ENCODE measurements around the gene HSF2BP.
"Not testable (repeated sequence)": the region's sequence is repeated elsewhere in the genome, so short reads cannot be mapped to it uniquely, and the experiment has no call there.

Gene HSF2BP

DNA sequence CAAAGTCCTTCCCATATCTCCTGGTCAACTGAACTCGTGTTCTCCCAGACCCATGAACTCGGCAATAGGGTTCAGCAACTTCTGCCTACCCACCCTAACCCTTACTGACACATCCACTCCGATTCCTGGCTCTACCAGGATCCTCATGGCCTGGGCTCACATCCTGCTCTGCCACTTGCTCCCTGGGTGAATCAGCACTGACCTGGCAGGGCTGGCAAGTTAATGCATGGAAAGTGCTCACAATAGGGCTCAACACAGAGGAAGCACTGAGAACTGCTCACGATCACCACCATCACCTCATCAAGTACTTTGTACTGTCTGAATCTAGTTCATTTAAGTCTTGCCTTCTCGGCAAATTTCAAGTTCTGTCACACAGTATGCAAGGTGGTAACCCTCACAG, 96.8 kb downstream of the HSF2BP start:
- not testable (repeated sequence) for H3K4me1 Mint-ChIP-seq; H3K9me3 Mint-ChIP-seq; ATAC-seq (replicated peaks; ENCODE audit: extremely low read depth, poor library complexity, severe bottlenecking); H3K27me3 Mint-ChIP-seq; H3K4me3 Mint-ChIP-seq; H3K27ac Mint-ChIP-seq (ENCODE audit: low read depth); DNase-seq (ENCODE audit: low spot score in 2 of 2); H3K36me3 Mint-ChIP-seq (ENCODE audit: insufficient read depth)

DNA sequence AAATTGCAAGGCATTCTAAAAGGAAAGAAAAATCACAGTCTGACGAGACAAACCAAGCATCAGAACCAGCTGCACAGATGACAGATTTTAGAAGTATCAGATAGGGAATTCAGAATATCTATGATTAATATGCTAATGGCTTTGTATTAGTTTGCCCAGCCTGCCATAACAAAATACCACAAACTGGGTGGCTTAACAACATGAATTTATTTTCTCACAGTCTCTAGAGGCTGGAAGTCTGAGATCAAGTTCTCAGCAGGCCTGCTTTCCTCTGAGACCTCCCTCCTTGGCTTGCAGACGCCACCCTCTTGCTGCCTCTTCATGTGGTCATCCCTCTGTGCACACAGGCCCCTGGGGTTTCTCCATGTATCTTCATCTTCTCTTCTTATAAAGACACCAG, 118.7 kb downstream of the HSF2BP start:
- DNase-seq (ENCODE audit: low spot score in 2 of 2); H3K27ac Mint-ChIP-seq (ENCODE audit: low read depth); ATAC-seq (replicated peaks; ENCODE audit: extremely low read depth, poor library complexity, severe bottlenecking); H3K36me3 Mint-ChIP-seq (ENCODE audit: insufficient read depth); H3K4me3 Mint-ChIP-seq; H3K27me3 Mint-ChIP-seq; H3K9me3 Mint-ChIP-seq; H3K4me1 Mint-ChIP-seq: not testable (repeated sequence)

DNA sequence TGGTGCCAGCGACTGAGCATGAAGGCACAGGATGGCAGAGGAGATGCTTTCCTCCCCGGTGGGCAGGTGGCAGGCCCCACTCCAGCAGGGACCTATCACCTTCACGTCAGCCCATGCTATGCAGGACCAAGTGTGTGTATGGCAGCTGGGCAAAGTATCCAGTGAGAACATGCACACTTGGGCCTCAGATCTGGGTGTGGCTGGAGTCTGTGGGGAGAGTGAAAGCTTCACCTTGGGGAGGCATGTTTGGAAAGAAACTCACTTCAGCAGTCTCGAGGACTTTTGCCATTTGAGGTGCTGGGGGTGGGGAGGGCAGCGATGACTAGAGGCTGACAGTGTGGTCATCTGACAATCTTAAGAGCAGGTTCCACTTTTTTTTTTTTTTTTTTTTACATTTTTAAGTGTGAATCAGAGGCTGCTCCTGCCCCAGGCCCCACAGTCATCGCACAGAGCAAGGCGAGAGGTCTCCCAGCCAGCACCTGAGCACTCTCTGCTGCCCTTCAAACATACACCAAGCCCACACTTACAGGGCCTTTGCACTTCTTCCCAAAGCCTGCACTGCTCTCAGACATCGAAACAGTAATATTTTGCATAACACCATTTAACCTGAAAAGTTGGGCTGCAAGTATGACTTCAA, 136.7 kb downstream of the HSF2BP start:
- H3K27me3 Mint-ChIP-seq; H3K27ac Mint-ChIP-seq (ENCODE audit: low read depth); ATAC-seq (replicated peaks; ENCODE audit: extremely low read depth, poor library complexity, severe bottlenecking); DNase-seq (ENCODE audit: low spot score in 2 of 2); H3K4me1 Mint-ChIP-seq; H3K9me3 Mint-ChIP-seq; H3K36me3 Mint-ChIP-seq (ENCODE audit: insufficient read depth); H3K4me3 Mint-ChIP-seq: not testable (repeated sequence)

DNA sequence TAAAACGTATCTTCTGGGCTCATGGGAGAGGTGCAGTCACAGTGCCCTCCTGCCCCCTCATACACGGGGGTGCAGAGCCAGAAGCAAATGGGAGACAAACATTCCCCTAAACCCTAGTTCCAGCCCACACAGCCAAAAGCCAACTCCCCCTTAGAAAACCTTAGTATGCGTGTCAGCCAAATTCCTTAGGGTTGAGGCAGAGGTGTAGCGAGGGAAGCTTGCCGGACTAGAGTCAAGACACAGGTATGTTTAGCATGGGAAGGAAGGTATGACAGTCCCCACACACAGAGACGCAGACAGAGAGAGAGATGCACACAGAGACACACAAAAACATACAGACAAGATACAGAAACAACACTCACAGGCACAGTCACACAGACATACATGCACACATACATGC, 141.6 kb downstream of the HSF2BP start:
- not testable (repeated sequence) for H3K4me1 Mint-ChIP-seq; ATAC-seq (replicated peaks; ENCODE audit: extremely low read depth, poor library complexity, severe bottlenecking); H3K4me3 Mint-ChIP-seq; H3K36me3 Mint-ChIP-seq (ENCODE audit: insufficient read depth); DNase-seq (ENCODE audit: low spot score in 2 of 2); H3K27me3 Mint-ChIP-seq; H3K9me3 Mint-ChIP-seq; H3K27ac Mint-ChIP-seq (ENCODE audit: low read depth)

DNA sequence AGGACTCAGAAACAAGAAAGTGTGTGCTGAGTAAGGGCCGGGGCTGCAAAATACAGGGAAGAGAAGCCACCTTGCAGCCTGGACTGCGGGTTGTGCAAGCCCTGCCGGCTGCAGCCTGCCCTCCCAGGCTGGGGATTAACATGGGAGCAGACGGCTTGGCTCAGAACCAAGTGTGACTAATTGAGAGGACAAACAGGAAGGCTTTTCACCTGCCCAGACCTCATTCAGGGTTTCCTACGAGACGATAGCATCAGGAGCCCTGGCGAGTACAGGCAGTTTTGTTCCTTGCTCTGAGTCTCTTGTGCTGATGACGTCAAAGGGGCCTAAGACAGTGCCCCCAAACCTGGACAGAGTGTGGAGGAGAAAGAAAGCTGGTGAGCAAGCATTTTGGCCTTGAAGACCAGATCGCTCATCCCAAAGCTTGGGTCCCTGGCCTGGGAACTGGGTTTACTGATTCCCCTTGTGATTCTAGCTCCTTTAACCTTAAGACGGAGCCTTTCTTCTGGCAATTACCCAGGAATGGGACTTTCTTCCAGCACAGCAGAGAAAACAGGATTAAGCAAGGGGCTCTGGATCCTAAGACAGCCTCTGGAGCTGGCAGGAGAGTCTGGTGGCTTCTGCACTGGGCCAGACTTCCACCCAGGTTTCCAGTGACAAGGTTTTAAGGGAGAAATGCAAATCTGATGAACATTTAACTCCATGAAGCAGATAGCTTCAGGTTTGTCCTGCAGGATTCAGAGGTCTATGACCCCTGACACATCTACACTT, 142.2 kb downstream of the HSF2BP start:
- not testable (repeated sequence) for H3K9me3 Mint-ChIP-seq; H3K4me1 Mint-ChIP-seq; H3K36me3 Mint-ChIP-seq (ENCODE audit: insufficient read depth); H3K4me3 Mint-ChIP-seq; H3K27ac Mint-ChIP-seq (ENCODE audit: low read depth); DNase-seq (ENCODE audit: low spot score in 2 of 2); ATAC-seq (replicated peaks; ENCODE audit: extremely low read depth, poor library complexity, severe bottlenecking); H3K27me3 Mint-ChIP-seq

DNA sequence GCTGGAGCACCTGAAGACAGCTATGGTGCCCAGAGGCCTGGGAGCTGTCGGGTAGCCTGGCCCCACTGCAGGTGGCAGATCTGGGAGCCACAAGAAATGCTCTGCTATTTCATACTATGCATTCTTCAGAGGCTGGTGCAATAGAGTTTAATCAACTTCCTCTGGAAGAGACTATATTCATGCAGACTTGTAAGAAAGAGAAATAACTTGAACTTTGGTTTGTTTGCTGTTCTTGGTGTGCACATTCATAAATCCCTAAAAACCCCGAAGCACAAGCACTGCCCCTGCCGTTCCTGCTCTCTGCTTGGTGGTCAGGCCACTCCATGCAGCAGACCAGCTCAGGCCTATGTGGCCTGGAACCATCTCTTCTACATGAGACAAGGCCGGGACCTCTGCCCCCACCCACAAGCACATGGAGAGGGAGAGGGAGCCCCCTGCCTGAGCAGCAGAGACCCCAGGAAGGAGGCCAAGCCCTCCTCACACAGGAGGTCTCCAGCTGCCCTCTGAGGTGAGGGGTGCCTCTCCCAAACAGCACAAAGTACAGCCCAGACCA, 142.9 kb downstream of the HSF2BP start:
- DNase-seq (ENCODE audit: low spot score in 2 of 2); H3K36me3 Mint-ChIP-seq (ENCODE audit: insufficient read depth); H3K4me1 Mint-ChIP-seq; H3K27me3 Mint-ChIP-seq; H3K27ac Mint-ChIP-seq (ENCODE audit: low read depth); H3K4me3 Mint-ChIP-seq; ATAC-seq (replicated peaks; ENCODE audit: extremely low read depth, poor library complexity, severe bottlenecking); H3K9me3 Mint-ChIP-seq: not testable (repeated sequence)

DNA sequence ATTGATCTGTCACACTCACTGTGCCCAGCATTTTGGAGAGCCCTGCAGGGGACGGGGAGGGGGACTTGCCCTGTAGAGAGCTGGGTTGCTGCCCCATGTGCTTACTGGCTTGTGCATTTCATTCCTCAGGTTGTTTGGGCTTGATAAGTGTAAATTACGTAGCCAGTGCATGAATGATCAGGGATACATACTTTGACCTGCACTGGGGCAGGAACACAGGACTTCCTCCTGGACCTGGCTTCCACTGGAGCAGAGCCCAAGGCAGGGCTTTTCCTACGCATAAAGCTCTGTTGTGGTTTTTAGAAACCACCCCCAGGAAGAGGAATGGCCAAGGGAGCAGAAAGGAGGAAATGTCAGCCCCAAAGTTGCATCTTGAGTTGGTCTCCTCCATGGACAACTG, 144.5 kb downstream of the HSF2BP start:
- DNase-seq (ENCODE audit: low spot score in 2 of 2); H3K4me1 Mint-ChIP-seq; H3K36me3 Mint-ChIP-seq (ENCODE audit: insufficient read depth); H3K9me3 Mint-ChIP-seq; H3K4me3 Mint-ChIP-seq; H3K27ac Mint-ChIP-seq (ENCODE audit: low read depth); ATAC-seq (replicated peaks; ENCODE audit: extremely low read depth, poor library complexity, severe bottlenecking); H3K27me3 Mint-ChIP-seq: not testable (repeated sequence)

DNA sequence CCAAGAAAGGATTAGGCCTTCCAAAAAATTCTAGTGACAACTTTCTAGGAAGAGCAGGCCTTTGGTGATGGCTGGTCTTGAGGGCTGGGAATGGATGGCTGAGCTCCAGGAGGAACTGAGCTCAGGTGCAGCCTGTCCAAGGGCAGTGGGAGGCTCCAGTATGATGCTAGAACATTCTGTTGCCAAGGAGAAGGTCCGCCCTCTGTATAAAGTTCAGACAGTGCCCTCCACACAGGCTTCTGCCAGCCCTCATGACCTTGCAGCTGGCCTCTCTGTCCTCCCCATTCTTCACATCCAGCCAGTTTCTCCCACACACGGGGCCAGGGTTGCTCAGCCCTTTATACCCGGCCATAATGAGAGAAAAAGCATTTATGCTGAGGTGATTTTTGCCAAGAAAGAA, 146.3 kb downstream of the HSF2BP start:
- not testable (repeated sequence) for H3K27ac Mint-ChIP-seq (ENCODE audit: low read depth); H3K4me1 Mint-ChIP-seq; H3K27me3 Mint-ChIP-seq; H3K36me3 Mint-ChIP-seq (ENCODE audit: insufficient read depth); DNase-seq (ENCODE audit: low spot score in 2 of 2); ATAC-seq (replicated peaks; ENCODE audit: extremely low read depth, poor library complexity, severe bottlenecking); H3K9me3 Mint-ChIP-seq; H3K4me3 Mint-ChIP-seq

DNA sequence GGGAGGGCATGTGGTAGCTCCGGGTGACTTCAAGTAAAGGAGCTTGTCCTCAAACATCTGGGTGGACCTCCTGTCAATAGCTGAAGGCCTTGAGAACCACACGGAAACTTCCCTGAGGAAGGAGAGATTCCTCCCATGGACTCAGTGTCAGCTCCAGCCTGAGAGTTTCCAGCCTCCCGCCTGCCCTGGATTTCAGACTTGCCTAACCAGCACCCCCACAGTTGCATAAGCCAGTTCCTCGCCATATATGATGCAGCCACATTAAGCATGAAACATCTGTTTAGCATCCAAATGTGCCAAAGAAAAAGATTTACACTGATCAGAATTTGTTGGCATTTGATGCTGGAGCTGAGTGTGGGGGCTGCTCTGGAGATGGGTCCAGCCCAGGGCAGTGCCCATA, 148.1 kb downstream of the HSF2BP start:
- not testable (repeated sequence) for H3K4me1 Mint-ChIP-seq; ATAC-seq (replicated peaks; ENCODE audit: extremely low read depth, poor library complexity, severe bottlenecking); H3K4me3 Mint-ChIP-seq; H3K27me3 Mint-ChIP-seq; H3K36me3 Mint-ChIP-seq (ENCODE audit: insufficient read depth); DNase-seq (ENCODE audit: low spot score in 2 of 2); H3K9me3 Mint-ChIP-seq; H3K27ac Mint-ChIP-seq (ENCODE audit: low read depth)

DNA sequence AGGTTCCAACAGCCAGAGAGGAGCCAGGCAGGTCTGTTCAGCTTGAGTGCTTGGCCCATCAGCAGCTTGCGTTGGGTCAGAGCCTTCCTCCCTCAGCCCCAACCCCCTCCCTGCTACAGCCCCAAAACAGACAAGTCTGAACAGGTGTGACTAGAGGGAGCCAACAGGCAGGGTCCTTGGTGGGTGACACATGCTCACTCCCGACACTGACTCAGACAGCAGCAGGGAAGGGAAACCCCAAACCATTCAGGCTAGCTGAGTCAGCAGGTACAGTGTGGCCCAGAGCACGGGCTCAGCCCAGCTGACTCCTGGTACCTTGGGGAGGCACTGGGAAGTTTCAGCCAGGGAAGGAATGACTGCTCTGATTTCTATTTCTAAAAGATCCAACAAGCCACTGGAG, 148.6 kb downstream of the HSF2BP start:
- not testable (repeated sequence) for H3K4me1 Mint-ChIP-seq; H3K36me3 Mint-ChIP-seq (ENCODE audit: insufficient read depth); H3K27me3 Mint-ChIP-seq; ATAC-seq (replicated peaks; ENCODE audit: extremely low read depth, poor library complexity, severe bottlenecking); DNase-seq (ENCODE audit: low spot score in 2 of 2); H3K4me3 Mint-ChIP-seq; H3K27ac Mint-ChIP-seq (ENCODE audit: low read depth); H3K9me3 Mint-ChIP-seq

DNA sequence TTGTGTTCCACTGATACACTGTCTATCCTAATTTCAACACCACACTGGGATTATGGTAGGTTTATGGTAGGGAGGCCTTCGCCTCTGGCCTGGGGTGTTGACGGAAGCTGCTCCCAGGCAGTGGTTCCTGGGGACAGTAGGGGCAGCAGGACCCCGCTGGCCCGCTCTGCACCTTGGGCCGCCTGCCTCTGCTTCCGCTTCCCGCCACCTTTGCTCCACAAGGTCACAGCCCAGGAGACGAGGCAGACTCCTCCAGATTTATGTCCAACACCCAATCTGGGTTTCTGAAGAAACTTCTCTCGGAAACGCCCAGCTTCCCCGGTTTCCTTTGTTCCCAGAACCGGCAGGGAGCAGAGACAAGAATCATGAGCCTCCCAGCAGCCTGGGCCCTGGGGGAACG, 155.4 kb downstream of the HSF2BP start:
- H3K27me3 Mint-ChIP-seq; H3K27ac Mint-ChIP-seq (ENCODE audit: low read depth); H3K4me3 Mint-ChIP-seq; H3K4me1 Mint-ChIP-seq; DNase-seq (ENCODE audit: low spot score in 2 of 2); H3K9me3 Mint-ChIP-seq; ATAC-seq (replicated peaks; ENCODE audit: extremely low read depth, poor library complexity, severe bottlenecking); H3K36me3 Mint-ChIP-seq (ENCODE audit: insufficient read depth): not testable (repeated sequence)

DNA sequence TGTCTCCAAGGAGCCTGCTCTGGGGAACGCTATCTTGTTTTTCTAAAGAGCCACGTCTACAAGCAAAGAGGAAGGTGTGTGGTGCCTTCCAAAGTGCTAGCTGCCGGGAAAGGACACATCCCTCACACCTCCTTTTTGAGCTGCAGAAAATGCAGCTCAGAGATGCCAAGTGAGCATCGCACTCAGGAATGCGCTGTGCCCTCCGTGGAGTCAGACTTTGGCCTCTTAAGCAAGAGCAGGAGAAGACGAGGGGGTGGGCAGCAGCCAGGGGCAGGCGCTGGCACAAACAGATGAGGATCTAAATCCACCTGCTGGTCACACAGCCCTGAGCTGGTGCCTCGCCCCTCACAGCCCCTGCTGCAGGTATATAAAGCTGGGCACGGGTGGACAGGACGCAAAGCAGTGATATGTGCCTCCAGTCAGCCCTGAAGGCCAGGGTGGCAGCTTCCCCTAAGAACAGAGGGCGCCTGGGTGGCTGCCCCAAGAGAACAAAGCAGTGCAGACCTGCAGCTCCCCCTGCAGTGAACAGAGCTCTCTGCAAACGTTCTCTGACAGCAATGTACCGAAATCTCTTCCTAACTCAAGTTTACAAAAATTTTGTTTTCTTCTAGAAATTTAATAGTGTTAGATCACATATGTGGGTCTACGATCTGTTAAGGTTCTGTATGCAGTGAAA, 156.1 kb downstream of the HSF2BP start:
- DNase-seq (ENCODE audit: low spot score in 2 of 2); H3K27me3 Mint-ChIP-seq; H3K4me3 Mint-ChIP-seq; ATAC-seq (replicated peaks; ENCODE audit: extremely low read depth, poor library complexity, severe bottlenecking); H3K36me3 Mint-ChIP-seq (ENCODE audit: insufficient read depth); H3K4me1 Mint-ChIP-seq; H3K27ac Mint-ChIP-seq (ENCODE audit: low read depth); H3K9me3 Mint-ChIP-seq: not testable (repeated sequence)
